T-cell (primary cell): Measurements from ENCODE around the gene PCDHA3. TPM values are rescaled to one million over a fixed set of nuclear protein-coding genes. Genes with fewer than 3 reads are reported as not detected.
"Not testable (repeated sequence)": the region's sequence is repeated elsewhere in the genome, so short reads cannot be mapped to it uniquely, and the experiment has no call there.

Experiments
- ATAC-seq, 4 experiments: fragments of 200-7000 bp in 3 of 4; fragments of 150-1000 bp in 1 of 4; cut with Tn5 transposase; replicated peaks in 1 of 4; 1 replicate in 3 of 4; 2 replicates in 1 of 4; pipeline ENCODE4 v1.10.0; 2021; ENCODE audit warnings: moderate library complexity in 3 of 4, mild to moderate bottlenecking in 2 of 4, moderate number of reproducible peaks in 1 of 4
- CTCF ChIA-PET, 2 donors: fragments of 300-600 bp; sonication (Branson Sonifier 250); formaldehyde crosslinking; loops; one replicate each; lab custom pipeline; 2022; ENCODE audit warnings: antibody characterized with exemption in 2 of 2; lab: Charles Lee
- POLR2A ChIA-PET, 2 donors: fragments of 300-600 bp; sonication (Branson Sonifier 250); formaldehyde crosslinking; loops; one replicate each; lab custom pipeline; 2022; ENCODE audit warnings: antibody characterized with exemption in 2 of 2; lab: Charles Lee
- DNase-seq, 35 experiments: peaks; one replicate each; pipeline versions ENCODE4 v3.0.0 to v3.0.0-alpha.2; 2013 to 2023
- H3K27ac ChIP-seq: one replicate; pipeline ENCODE4 v1.5.1; 2013; ENCODE audit warnings: low read length
- H3K27me3 ChIP-seq, 2 experiments: replicated peaks in 1 of 2; 1 replicate in 1 of 2; 2 replicates in 1 of 2; pipeline versions ENCODE4 v1.6.1 to v1.7.0; 2013; ENCODE audit warnings: low read length in 1 of 2, mixed read lengths in 1 of 2; ENCODE audit not compliant: control insufficient read depth in 2 of 2, insufficient read depth in 2 of 2; ENCODE audit errors: extremely low read depth in 1 of 2
- H3K36me3 ChIP-seq, 2 donors: 1 replicate in 1 of 2; 2 replicates in 1 of 2; pipeline versions ENCODE4 v1.6.1 to v1.7.0; 2013; ENCODE audit warnings: low read length in 1 of 2; ENCODE audit not compliant: control insufficient read depth in 2 of 2, insufficient read depth in 1 of 2; ENCODE audit errors: extremely low read depth in 1 of 2
- H3K4me1 ChIP-seq, 2 experiments: 1 replicate in 1 of 2; 2 replicates in 1 of 2; pipeline versions ENCODE4 v1.6.1 to v1.7.0; 2013; ENCODE audit warnings: low read length in 2 of 2, mixed read lengths in 1 of 2; ENCODE audit not compliant: insufficient read depth in 2 of 2, control insufficient read depth in 1 of 2; ENCODE audit errors: extremely low read depth in 1 of 2
- H3K4me3 ChIP-seq, 2 donors: 1 replicate in 1 of 2; 2 replicates in 1 of 2; pipeline versions ENCODE4 v1.5.1 to v1.7.0; 2013; ENCODE audit warnings: mild to moderate bottlenecking in 2 of 2, low read length in 1 of 2, moderate library complexity in 1 of 2; ENCODE audit not compliant: control insufficient read depth in 1 of 2; ENCODE audit errors: extremely low read depth in 1 of 2
- H3K9me3 ChIP-seq: 2 replicates; pipeline ENCODE4 v1.7.0; 2013
- H3K27ac Mint-ChIP-seq, 2 donors: one replicate each; pipeline ENCODE4 v1.8.0; 2020 to 2021; ENCODE audit warnings: mild to moderate bottlenecking in 2 of 2, mixed read lengths in 2 of 2
- H3K27me3 Mint-ChIP-seq, 2 donors: one replicate each; pipeline ENCODE4 v1.8.0; 2021 to 2022; ENCODE audit warnings: mixed read lengths in 2 of 2
- H3K36me3 Mint-ChIP-seq: one replicate; pipeline ENCODE4 v1.8.0; 2021; ENCODE audit warnings: mixed read lengths
- H3K4me1 Mint-ChIP-seq, 3 donors: one replicate each; pipeline ENCODE4 v1.8.0; 2020 to 2022; ENCODE audit warnings: mixed read lengths in 3 of 3, mild to moderate bottlenecking in 1 of 3
- H3K4me3 Mint-ChIP-seq, 3 donors: one replicate each; pipeline ENCODE4 v1.8.0; 2020 to 2022; ENCODE audit warnings: mild to moderate bottlenecking in 3 of 3, mixed read lengths in 3 of 3, moderate library complexity in 3 of 3
- H3K9me3 Mint-ChIP-seq, 3 donors: one replicate each; pipeline ENCODE4 v1.8.0; 2020 to 2022; ENCODE audit warnings: mixed read lengths in 3 of 3
- WGBS: methylation state at CpG from one replicate; pipeline ENCODE4 v1.1.5; 2013; ENCODE audit warnings: missing lambda C conversion rate; ENCODE audit not compliant: insufficient coverage; 5-methylcytosine and 5-hydroxymethylcytosine counted together
- total RNA-seq, 35 experiments: library from RNA in 6 of 35; stranded (reverse) in 6 of 35; fragments of 120-200 nt in 1 of 35; gene quantifications; one replicate each; pipeline versions ENCODE4 v1.2.1 to v1.2.4 and lab custom pipeline; 2013 to 2026

The PCDHA3 gene
- total RNA-seq, 5 donors from 2014 or later (not counting 1 experiment from before 2014, with no cell fraction given): not detected

DNA sequence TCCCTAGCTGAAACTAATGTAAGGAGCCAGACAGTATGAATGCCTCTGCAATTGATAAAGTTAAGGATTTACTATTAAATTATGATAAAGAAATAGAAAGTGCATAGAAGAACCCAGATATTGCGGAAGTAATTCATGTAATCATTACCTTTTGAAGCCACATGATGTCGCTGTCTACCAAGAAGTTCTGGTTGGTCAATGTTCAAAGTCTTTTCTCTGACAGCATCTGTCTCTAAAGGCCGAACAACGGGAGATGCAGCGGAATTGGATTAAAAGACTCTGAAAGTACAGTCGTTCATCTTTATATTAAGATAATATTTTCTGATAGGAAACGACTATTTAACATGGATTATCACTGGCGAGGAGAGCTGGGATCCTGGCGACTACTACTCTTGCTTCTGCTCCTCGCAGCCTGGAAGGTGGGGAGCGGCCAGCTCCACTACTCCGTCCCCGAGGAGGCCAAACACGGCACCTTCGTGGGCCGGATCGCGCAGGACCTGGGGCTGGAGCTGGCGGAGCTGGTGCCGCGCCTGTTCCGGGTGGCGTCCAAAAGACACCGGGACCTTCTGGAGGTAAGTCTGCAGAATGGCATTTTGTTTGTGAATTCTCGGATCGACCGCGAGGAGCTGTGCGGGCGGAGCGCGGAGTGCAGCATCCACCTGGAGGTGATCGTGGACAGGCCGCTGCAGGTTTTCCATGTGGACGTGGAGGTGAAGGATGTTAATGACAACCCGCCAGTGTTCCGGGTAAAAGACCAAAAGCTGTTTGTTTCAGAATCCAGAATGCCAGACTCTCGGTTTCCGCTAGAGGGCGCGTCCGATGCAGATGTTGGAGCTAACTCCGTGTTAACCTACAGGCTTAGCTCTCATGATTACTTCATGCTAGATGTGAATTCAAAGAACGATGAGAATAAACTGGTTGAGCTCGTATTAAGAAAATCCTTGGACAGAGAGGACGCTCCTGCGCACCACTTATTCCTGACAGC, 40.4 kb downstream of the PCDHA3 start, which contains the start of gene PCDHA8:
Gene PCDHA8, plus strand, starts transcription at position 210 of the 985 bp plus-strand sequence. Its CDS starts 135 bp downstream, at position 345.
- ChIA-PET CTCF (no interaction called here), POLR2A (no interaction called here)
- no peak within 1 kb of the TSS for H3K4me3 ChIP-seq
- H3K36me3 ChIP-seq: no peaks in the 10 kb centered on the region
- Mint-ChIP-seq H3K27me3 (peaks cover 18 to 22% of the 10 kb centered on the region in 2 donors), H3K4me1 (peaks cover 0 to 2% (median 0%) of the 10 kb centered on the region in 3 donors), H3K36me3 (no peaks in the 10 kb centered on the region), H3K4me3 (no peak within 1 kb of the TSS), H3K27ac (no peak within 1 kb of the TSS), H3K9me3 (peaks cover 7 to 23% (median 13%) of the 10 kb centered on the region in 3 donors)
- ATAC-seq (no peak), DNase-seq (no peak)
- H3K27ac ChIP-seq: no peak within 1 kb of the TSS
- peaks cover 0 to 9% of the 10 kb centered on the region in 2 experiments for H3K27me3 ChIP-seq
- no peaks in the 10 kb centered on the region for H3K9me3 ChIP-seq
- H3K4me1 ChIP-seq: no peaks in the 10 kb centered on the region
- WGBS: 42% methylated on average over 21 of the region's 47 CpGs

DNA sequence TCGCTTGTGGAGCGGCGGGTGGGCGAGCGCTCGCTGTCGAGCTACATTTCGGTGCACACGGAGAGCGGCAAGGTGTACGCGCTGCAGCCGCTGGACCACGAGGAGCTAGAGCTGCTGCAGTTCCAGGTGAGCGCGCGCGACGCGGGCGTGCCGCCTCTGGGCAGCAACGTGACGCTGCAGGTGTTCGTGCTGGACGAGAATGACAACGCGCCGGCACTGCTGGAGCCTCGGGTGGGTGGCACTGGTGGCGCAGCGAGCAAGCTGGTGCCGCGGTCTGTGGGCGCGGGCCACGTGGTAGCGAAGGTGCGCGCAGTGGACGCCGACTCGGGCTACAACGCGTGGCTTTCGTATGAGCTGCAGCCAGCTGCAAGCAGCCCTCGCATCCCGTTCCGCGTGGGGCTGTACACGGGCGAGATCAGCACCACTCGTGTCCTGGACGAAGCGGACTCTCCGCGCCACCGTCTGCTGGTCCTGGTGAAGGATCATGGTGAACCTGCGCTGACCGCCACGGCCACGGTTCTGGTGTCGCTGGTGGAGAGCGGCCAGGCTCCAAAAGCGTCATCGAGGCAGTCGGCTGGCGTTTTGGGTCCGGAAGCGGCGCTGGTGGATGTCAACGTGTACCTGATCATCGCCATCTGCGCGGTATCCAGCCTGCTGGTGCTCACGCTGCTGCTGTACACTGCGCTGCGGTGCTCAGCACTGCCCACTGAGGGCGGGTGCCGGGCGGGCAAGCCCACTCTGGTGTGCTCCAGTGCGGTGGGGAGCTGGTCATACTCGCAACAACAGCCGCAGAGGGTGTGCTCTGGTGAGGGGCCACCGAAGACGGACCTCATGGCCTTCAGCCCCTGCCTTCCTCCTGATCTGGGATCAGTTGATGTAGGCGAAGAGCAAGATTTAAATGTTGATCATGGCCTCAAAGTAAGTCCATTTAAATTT, 42.2 kb downstream of the PCDHA3 start:
- Histone ChIP-seq H3K27me3 (peaks cover 2 to 10% of the 10 kb centered on the region in 2 experiments), H3K27ac (no peak overlapping the region), H3K4me1 (no peaks in the 10 kb centered on the region), H3K36me3 (no peaks in the 10 kb centered on the region), H3K4me3 (no peak overlapping the region), H3K9me3 (no peaks in the 10 kb centered on the region)
- no peak overlapping the region for H3K4me3 Mint-ChIP-seq
- no peaks in the 10 kb centered on the region for H3K36me3 Mint-ChIP-seq
- ATAC-seq (no peak), DNase-seq (no peak)
- 61% methylated on average over 75 of the region's 87 CpGs for WGBS
- H3K9me3 Mint-ChIP-seq: peaks cover 11 to 17% (median 15%) of the 10 kb centered on the region in 3 donors
- no peak overlapping the region for H3K27ac Mint-ChIP-seq
- H3K4me1 Mint-ChIP-seq: peaks cover 0 to 2% (median 0%) of the 10 kb centered on the region in 3 donors
- peaks cover 22 to 32% of the 10 kb centered on the region in 2 donors for H3K27me3 Mint-ChIP-seq
- ChIA-PET POLR2A (no interaction called here), CTCF (no interaction called here)

DNA sequence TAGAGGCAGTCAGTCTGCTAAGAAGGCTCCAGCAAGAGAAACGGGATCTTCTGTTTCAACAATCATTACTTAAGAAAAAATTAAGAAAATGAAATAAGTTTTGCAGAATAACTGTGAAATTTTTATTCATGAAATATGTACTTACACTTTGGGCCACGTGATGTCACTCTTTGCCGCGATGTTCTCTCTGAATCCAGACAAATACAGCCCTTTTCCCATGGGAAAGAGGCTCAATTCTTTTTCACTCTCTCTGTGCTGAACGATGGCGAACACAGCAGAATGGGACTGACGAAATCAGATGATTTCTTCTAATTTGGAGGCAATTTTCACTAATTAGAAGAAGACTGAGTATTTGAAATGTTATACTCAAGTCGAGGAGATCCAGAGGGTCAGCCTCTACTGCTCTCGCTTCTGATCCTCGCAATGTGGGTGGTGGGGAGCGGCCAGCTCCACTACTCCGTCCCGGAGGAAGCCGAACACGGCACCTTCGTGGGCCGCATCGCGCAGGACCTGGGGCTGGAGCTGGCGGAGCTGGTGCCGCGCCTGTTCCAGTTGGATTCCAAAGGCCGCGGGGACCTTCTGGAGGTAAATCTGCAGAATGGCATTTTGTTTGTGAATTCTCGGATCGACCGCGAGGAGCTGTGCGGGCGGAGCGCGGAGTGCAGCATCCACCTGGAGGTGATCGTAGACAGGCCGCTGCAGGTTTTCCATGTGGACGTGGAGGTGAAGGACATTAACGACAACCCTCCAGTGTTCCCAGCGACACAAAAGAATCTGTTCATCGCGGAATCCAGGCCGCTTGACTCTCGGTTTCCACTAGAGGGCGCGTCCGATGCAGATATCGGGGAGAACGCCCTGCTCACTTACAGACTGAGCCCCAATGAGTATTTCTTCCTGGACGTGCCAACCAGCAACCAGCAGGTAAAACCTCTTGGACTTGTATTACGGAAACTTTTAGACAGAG, 47.6 kb downstream of the PCDHA3 start, which contains the start of gene PCDHA9:
Gene PCDHA9, plus strand, starts transcription at position 244 of the 964 bp plus-strand sequence. Its CDS starts 114 bp downstream, at position 358.
- H3K9me3 ChIP-seq, H3K27ac ChIP-seq, H3K36me3 ChIP-seq, CTCF ChIA-PET, ATAC-seq, POLR2A ChIA-PET, H3K36me3 Mint-ChIP-seq, H3K4me1 ChIP-seq, H3K9me3 Mint-ChIP-seq, H3K27ac Mint-ChIP-seq, DNase-seq, H3K4me1 Mint-ChIP-seq, H3K4me3 ChIP-seq, H3K4me3 Mint-ChIP-seq: not testable (repeated sequence)
- WGBS: 36% methylated on average over 22 of the region's 48 CpGs
- peaks cover 4 to 19% of the 10 kb centered on the region in 2 experiments for H3K27me3 ChIP-seq
- H3K27me3 Mint-ChIP-seq: peaks cover 8 to 22% of the 10 kb centered on the region in 2 donors

GRCh38 chr5:140849831-140850634, 49.2 kb downstream of the PCDHA3 start:
- POLR2A ChIA-PET: interaction anchor here in 1 of 2 donors (0.6 kb wide), 1 partner anchor 914 kb away, joined by 5 read pairs; no protein-coding TSS in a partner anchor
- H3K4me1 ChIP-seq, H3K27ac ChIP-seq, H3K9me3 Mint-ChIP-seq, H3K36me3 ChIP-seq, H3K36me3 Mint-ChIP-seq, CTCF ChIA-PET, DNase-seq, H3K27ac Mint-ChIP-seq, H3K9me3 ChIP-seq, H3K4me3 Mint-ChIP-seq, ATAC-seq, H3K4me1 Mint-ChIP-seq: not testable (repeated sequence)
- Histone ChIP-seq H3K4me3 (peak overlapping the region in 1 of 2 donors; percentile 23), H3K27me3 (peaks cover 4 to 23% of the 10 kb centered on the region in 2 experiments)
- H3K27me3 Mint-ChIP-seq: peaks cover 8 to 24% of the 10 kb centered on the region in 2 donors
- WGBS: 56% methylated on average over 100 of the region's 101 CpGs
